Esophagus muscularis mucosa (tissue), 4 donors: ENCODE measurements around the gene GRHL3.

ENCODE experiments used
- CTCF ChIP-seq, 3 experiments: fragments of 200-600 bp in 2 of 3; fragments of 450-650 bp in 1 of 3; sonication (generic) in 2 of 3; IDR thresholded peaks; one replicate each; pipeline ENCODE4 v1.5.1; 2017 to 2019; ENCODE audit warnings: antibody characterized with exemption in 3 of 3, mild to moderate bottlenecking in 2 of 3, moderate library complexity in 1 of 3
- EP300 ChIP-seq: sonication (generic); formaldehyde crosslinking; IDR thresholded peaks from one replicate; pipeline ENCODE4 v1.6.1; 2017; ENCODE audit warnings: antibody characterized with exemption
- POLR2A ChIP-seq: fragments of 450-650 bp; IDR thresholded peaks from one replicate; pipeline ENCODE4 v1.6.1; 2017; ENCODE audit warnings: antibody characterized with exemption, moderate library complexity, mild to moderate bottlenecking, low read depth

GRCh38 chr1:24286246-24287010 is 32.7 kb upstream of the GRHL3 start:
- TF ChIP-seq CTCF (IDR thresholded peaks at IDR 0.05), result no peak
- no peak for TF ChIP-seq EP300
- TF ChIP-seq POLR2A, result no peak
